ENCODE measurements around the gene ZNHIT3. TPM values are rescaled to one million over a fixed set of nuclear protein-coding genes. Genes with fewer than 3 reads are reported as not detected.

The ZNHIT3 gene
- total RNA-seq, 6 donors from 2014 or later = 7.7 to 26.0 (median 21.6) TPM

GRCh38 chr17:36498155-36498554 lies 11.7 kb downstream of the ZNHIT3 start:
- no peak for TF ChIP-seq POLR2A (IDR thresholded peaks at IDR 0.05)
- Histone ChIP-seq H3K4me3 (no peak overlapping the region), H3K4me1 (no peaks in the 10 kb centered on the region), H3K9me3 (no peaks in the 10 kb centered on the region), H3K27me3 (no peaks in the 10 kb centered on the region), H3K36me3 (peaks cover 22 to 74% (median 60%) of the 10 kb centered on the region in 4 donors), H3K27ac (no peak overlapping the region)
- 89 to 93% methylated on average over 9 of the region's 9 CpGs for WGBS, 2 donors
- DNase-seq = no peak
- no peak for ATAC-seq (ENCODE audit: low FRiP score in 2 of 2)

DNA sequence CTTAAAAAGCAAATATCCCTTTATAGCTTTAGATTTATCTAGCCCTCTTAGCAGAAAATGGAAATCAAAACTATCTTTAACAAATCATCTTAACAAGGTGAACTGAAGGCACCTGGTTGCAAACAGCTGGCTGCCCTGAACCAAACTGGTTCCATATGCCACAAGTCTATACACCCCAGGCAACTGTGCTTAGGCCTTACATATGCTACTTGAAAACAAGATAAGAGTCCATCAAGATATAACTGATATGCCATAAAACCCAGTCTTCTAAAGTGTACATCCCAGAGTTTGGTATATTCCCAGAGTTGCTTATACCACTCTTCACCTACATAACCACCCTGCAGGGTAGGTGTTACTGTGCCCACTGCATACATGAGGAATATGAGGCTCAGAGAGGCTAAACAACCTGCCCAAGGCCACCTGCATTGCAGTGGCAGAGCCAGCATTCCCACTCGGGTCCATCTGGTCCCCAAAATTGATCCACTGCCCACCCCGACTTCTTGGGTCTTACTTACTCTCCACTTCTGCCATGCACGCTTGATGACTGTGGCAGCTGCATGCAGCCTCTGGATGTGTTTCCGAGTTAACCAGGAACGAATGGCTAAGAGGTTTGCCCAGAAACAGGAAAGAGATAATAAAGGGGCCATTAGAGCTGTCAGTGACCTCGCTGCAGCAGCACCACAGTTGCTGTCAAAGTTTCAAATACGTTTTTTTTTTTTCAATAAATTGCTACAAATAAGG lies 12.2 kb downstream of the ZNHIT3 start:
- peaks cover 22 to 72% (median 60%) of the 10 kb centered on the region in 4 donors for H3K36me3 ChIP-seq
- no peak for ATAC-seq (ENCODE audit: low FRiP score in 2 of 2)
- H3K27ac ChIP-seq = no peak overlapping the region
- 85 to 86% methylated on average over 7 of the region's 7 CpGs for WGBS, 2 donors
- no peaks in the 10 kb centered on the region for H3K27me3 ChIP-seq
- H3K9me3 ChIP-seq = no peaks in the 10 kb centered on the region
- H3K4me1 ChIP-seq = no peaks in the 10 kb centered on the region
- TF ChIP-seq EP300 (IDR thresholded peaks at IDR 0.05) (no peak), POLR2AphosphoS5 (IDR thresholded peaks at IDR 0.05) (no peak), POLR2A (IDR thresholded peaks at IDR 0.05) (no peak)
- TF ChIP-seq, protein P1, sequence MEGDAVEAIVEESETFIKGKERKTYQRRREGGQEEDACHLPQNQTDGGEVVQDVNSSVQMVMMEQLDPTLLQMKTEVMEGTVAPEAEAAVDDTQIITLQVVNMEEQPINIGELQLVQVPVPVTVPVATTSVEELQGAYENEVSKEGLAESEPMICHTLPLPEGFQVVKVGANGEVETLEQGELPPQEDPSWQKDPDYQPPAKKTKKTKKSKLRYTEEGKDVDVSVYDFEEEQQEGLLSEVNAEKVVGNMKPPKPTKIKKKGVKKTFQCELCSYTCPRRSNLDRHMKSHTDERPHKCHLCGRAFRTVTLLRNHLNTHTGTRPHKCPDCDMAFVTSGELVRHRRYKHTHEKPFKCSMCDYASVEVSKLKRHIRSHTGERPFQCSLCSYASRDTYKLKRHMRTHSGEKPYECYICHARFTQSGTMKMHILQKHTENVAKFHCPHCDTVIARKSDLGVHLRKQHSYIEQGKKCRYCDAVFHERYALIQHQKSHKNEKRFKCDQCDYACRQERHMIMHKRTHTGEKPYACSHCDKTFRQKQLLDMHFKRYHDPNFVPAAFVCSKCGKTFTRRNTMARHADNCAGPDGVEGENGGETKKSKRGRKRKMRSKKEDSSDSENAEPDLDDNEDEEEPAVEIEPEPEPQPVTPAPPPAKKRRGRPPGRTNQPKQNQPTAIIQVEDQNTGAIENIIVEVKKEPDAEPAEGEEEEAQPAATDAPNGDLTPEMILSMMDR (IDR thresholded peaks at IDR 0.05) = no peak
- no peak for DNase-seq
- H3K4me3 ChIP-seq = no peak overlapping the region

GRCh38 chr17:36500745-36501225 lies 14.3 kb downstream of the ZNHIT3 start:
- no peak overlapping the region for H3K27ac ChIP-seq
- 87 to 91% methylated on average over 13 to 15 of the region's 15 CpGs for WGBS, 2 donors
- no peak for ATAC-seq (ENCODE audit: low FRiP score in 2 of 2)
- no peak for TF ChIP-seq EP300 (IDR thresholded peaks at IDR 0.05)
- no peak for TF ChIP-seq POLR2A (IDR thresholded peaks at IDR 0.05)
- TF ChIP-seq, protein P1 (IDR thresholded peaks at IDR 0.05) = no peak
- TF ChIP-seq POLR2AphosphoS5 (IDR thresholded peaks at IDR 0.05) = no peak
- peaks cover 10 to 72% (median 56%) of the 10 kb centered on the region in 4 donors for H3K36me3 ChIP-seq
- DNase-seq = no peak
- no peaks in the 10 kb centered on the region for H3K4me1 ChIP-seq
- H3K9me3 ChIP-seq = no peaks in the 10 kb centered on the region
- H3K4me3 ChIP-seq = no peak overlapping the region
- no peaks in the 10 kb centered on the region for H3K27me3 ChIP-seq

DNA sequence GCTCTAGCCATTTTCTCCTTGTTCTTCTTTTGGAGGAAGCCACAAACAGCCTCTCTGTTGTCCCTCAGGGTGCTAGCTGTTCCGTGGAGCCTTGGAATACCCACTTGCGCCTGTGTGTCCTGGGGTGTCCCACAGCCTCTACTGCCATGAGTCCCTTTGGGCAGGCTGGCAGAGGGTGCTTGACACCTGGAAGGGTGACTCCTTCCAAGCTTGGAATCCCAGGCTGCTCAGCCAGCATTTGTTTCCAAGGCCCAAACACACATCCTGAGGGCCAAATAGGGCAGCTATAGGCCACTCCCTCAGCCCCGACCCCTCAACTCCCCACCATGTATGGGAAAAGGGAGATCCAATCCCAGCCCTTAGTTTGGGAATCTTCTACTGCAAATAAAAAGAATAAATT lies 14.9 kb downstream of the ZNHIT3 start:
- Histone ChIP-seq H3K4me3 (no peak overlapping the region), H3K27ac (no peak overlapping the region), H3K4me1 (no peaks in the 10 kb centered on the region), H3K9me3 (no peaks in the 10 kb centered on the region), H3K36me3 (peaks cover 9 to 72% (median 52%) of the 10 kb centered on the region in 4 donors), H3K27me3 (no peaks in the 10 kb centered on the region)
- ATAC-seq (ENCODE audit: low FRiP score in 2 of 2) (no peak), DNase-seq (no peak)
- no peak for TF ChIP-seq EP300 (IDR thresholded peaks at IDR 0.05)
- TF ChIP-seq, protein P1 (IDR thresholded peaks at IDR 0.05) = no peak
- no peak for TF ChIP-seq POLR2A (IDR thresholded peaks at IDR 0.05)
- TF ChIP-seq POLR2AphosphoS5 (IDR thresholded peaks at IDR 0.05) = no peak
- 93 to 94% methylated on average over 3 of the region's 3 CpGs for WGBS, 2 donors

GRCh38 chr17:36501963-36502362 lies 15.5 kb downstream of the ZNHIT3 start:
- no peak for DNase-seq
- H3K27ac ChIP-seq = no peak overlapping the region
- H3K9me3 ChIP-seq = no peaks in the 10 kb centered on the region
- no peak for ATAC-seq (ENCODE audit: low FRiP score in 2 of 2)
- no peak overlapping the region for H3K4me3 ChIP-seq
- TF ChIP-seq, protein P1 (IDR thresholded peaks at IDR 0.05) = no peak
- TF ChIP-seq EP300 (IDR thresholded peaks at IDR 0.05) (no peak), POLR2A (IDR thresholded peaks at IDR 0.05) (no peak)
- no peaks in the 10 kb centered on the region for H3K27me3 ChIP-seq
- no peaks in the 10 kb centered on the region for H3K4me1 ChIP-seq
- WGBS, 2 donors = 88 to 96% methylated on average over 6 of the region's 6 CpGs
- peaks cover 9 to 72% (median 49%) of the 10 kb centered on the region in 4 donors for H3K36me3 ChIP-seq
